HepG2 (cell line): ENCODE measurements around the gene OR1S2. TPM values are rescaled to one million over a fixed set of nuclear protein-coding genes. Genes with fewer than 3 reads are reported as not detected.
A peak's percentile ranks its signal among the peaks of the same experiment; 100 is the strongest.

Experiments used
- ATAC-seq: fragments of 200-7000 bp; cut with Tn5 transposase; 3 replicates; pipeline ENCODE4 v1.9.1; 2020; ENCODE audit warnings: mild to moderate bottlenecking, moderate library complexity
- BruUV-seq: library from RNA; stranded (reverse); fragments of 400-500 nt; replicated peaks from 2 replicates; lab custom pipeline; 2021; lab: Mats Ljungman, UMichigan
- CTCF ChIA-PET: fragments of 300-600 bp; formaldehyde crosslinking; extraction: SDS; loops from one replicate; lab custom pipeline; 2021; ENCODE audit warnings: low total read pairs, inconsistent platforms, low intra/inter-chr PET ratio; lab: Yijun Ruan, JAX
- POLR2A ChIA-PET: fragments of 350-600 bp; sonication (Branson Sonifier 250); formaldehyde crosslinking; loops from one replicate; lab custom pipeline; 2020; ENCODE audit warnings: antibody characterized with exemption, inconsistent platforms; lab: Yijun Ruan, JAX
- DNase-seq: peaks from one replicate; pipeline ENCODE4 v3.0.0-alpha.2; 2015; ENCODE audit warnings: low spot score
- FAIRE-seq: peaks from 3 replicates; lab custom pipeline; 2011; peaks lifted over from hg19 to GRCh38; lab: Jason Lieb, UNC
- H2AFZ ChIP-seq: one replicate; pipeline ENCODE4 v1.6.1; 2011; ENCODE audit warnings: low read length, inconsistent platforms
- H3K27ac ChIP-seq: fragments of 300-600 bp; 3 replicates; pipeline ENCODE4 v1.8.0; 2011; ENCODE audit warnings: mixed run types, mild to moderate bottlenecking, mixed read lengths, low read length, inconsistent platforms; ENCODE audit not compliant: insufficient read depth; ENCODE audit errors: extremely low read length
- H3K27me3 ChIP-seq, 2 experiments: fragments of 200-600 bp in 1 of 2; 2 replicates in 1 of 2; 3 replicates in 1 of 2; pipeline versions ENCODE4 v1.6.0 to v1.8.0; 2011; ENCODE audit warnings: low read length in 2 of 2, mild to moderate bottlenecking in 2 of 2, moderate library complexity in 2 of 2, inconsistent platforms in 1 of 2; ENCODE audit not compliant: insufficient read depth in 2 of 2, control insufficient read depth in 1 of 2
- H3K36me3 ChIP-seq, 2 experiments: fragments of 200-600 bp in 1 of 2; replicated peaks in 1 of 2; 2 replicates in 1 of 2; 3 replicates in 1 of 2; pipeline versions ENCODE4 v1.5.1 to v1.8.0; 2011; ENCODE audit warnings: low read length in 2 of 2, inconsistent platforms in 1 of 2; ENCODE audit not compliant: insufficient read depth in 2 of 2, control insufficient read depth in 1 of 2
- H3K4me1 ChIP-seq: 2 replicates; pipeline ENCODE4 v1.5.1; 2012; ENCODE audit warnings: low read length, inconsistent platforms; ENCODE audit not compliant: insufficient read depth
- H3K4me2 ChIP-seq: 2 replicates; pipeline ENCODE4 v1.6.0; 2011; ENCODE audit warnings: low read depth, low read length, inconsistent platforms
- H3K4me3 ChIP-seq, 3 experiments: fragments of 200-600 bp in 1 of 3; sonication (generic), shearing (Covaris generic) in 1 of 3; replicated peaks in 1 of 3; 2 replicates each; pipeline ENCODE4 v1.5.1; 2011 to 2016; ENCODE audit warnings: low read length in 3 of 3, inconsistent platforms in 2 of 3, low read depth in 2 of 3, mild to moderate bottlenecking in 2 of 3, control low read depth in 1 of 3, mixed read lengths in 1 of 3; ENCODE audit not compliant: insufficient read depth in 1 of 3
- H3K79me2 ChIP-seq: one replicate; pipeline ENCODE4 v1.6.1; 2011; ENCODE audit warnings: low read length, inconsistent platforms; ENCODE audit not compliant: insufficient read depth
- H3K9ac ChIP-seq: 2 replicates; pipeline ENCODE4 v1.6.0; 2011; ENCODE audit warnings: mild to moderate bottlenecking, low read depth, low read length, inconsistent platforms; ENCODE audit not compliant: insufficient read depth
- H3K9me3 ChIP-seq: 2 replicates; pipeline ENCODE4 v1.5.1; 2012; ENCODE audit warnings: mild to moderate bottlenecking, low read length
- H4K20me1 ChIP-seq: 2 replicates; pipeline ENCODE4 v1.6.0; 2011; ENCODE audit warnings: inconsistent platforms, mild to moderate bottlenecking, low read length, moderate library complexity; ENCODE audit not compliant: insufficient read depth
- HNF4A ChIP-seq: sonication (generic); formaldehyde crosslinking; IDR thresholded peaks from 2 replicates; pipeline ENCODE4 v1.4.0; 2020; ENCODE audit warnings: missing genetic modification reagents
- IKZF4 ChIP-seq: sonication (generic); formaldehyde crosslinking; IDR thresholded peaks from 2 replicates; pipeline ENCODE4 v1.5.1; 2020; ENCODE audit warnings: borderline replicate concordance, mild to moderate bottlenecking, low read depth, missing genetic modification reagents; ENCODE audit errors: not compliant biosample characterization
- LCORL ChIP-seq, 2 experiments: fragments of 450-650 bp in 1 of 2; sonication (generic) in 1 of 2; formaldehyde crosslinking in 1 of 2; IDR thresholded peaks; 2 replicates each; pipeline versions ENCODE4 v1.5.0 to v1.6.1; 2017 to 2020; ENCODE audit warnings: antibody characterized with exemption in 1 of 2, missing genetic modification reagents in 1 of 2
- NR1H2 ChIP-seq: sonication (generic); formaldehyde crosslinking; IDR thresholded peaks from 2 replicates; pipeline ENCODE4 v1.8.1; 2022; ENCODE audit warnings: low read depth, missing genetic modification reagents, borderline replicate concordance
- ZFX ChIP-seq: sonication (generic); formaldehyde crosslinking; IDR thresholded peaks from 2 replicates; pipeline ENCODE4 v1.4.0; 2020; ENCODE audit warnings: mild to moderate bottlenecking, low read depth, missing genetic modification reagents, moderate library complexity
- ZNF280D ChIP-seq: sonication (generic); formaldehyde crosslinking; IDR thresholded peaks from 2 replicates; pipeline ENCODE4 v1.5.1; 2020; ENCODE audit warnings: mild to moderate bottlenecking, missing genetic modification reagents
- ZNF768 ChIP-seq: sonication (generic); formaldehyde crosslinking; IDR thresholded peaks from 2 replicates; pipeline ENCODE4 v1.4.0; 2020; ENCODE audit warnings: missing genetic modification reagents
- ZNF772 ChIP-seq: sonication (generic); formaldehyde crosslinking; IDR thresholded peaks from 2 replicates; pipeline ENCODE4 v1.5.0; 2020; ENCODE audit warnings: mild to moderate bottlenecking, missing genetic modification reagents
- ZNF839 ChIP-seq: sonication (generic); formaldehyde crosslinking; IDR thresholded peaks from 2 replicates; pipeline ENCODE4 v1.4.0; 2020; ENCODE audit warnings: missing genetic modification reagents, mild to moderate bottlenecking, borderline replicate concordance
- WGBS: methylation state at CpG from one replicate; pipeline ENCODE4 v1.1.6; 2017; ENCODE audit warnings: low lambda C conversion rate; 5-methylcytosine and 5-hydroxymethylcytosine counted together
- in situ Hi-C: cut with HindIII; loops from 2 replicates; pipeline ENCODE4 v1.10.0; 2017; ENCODE audit warnings: low pct_unique_long_range_greater_than_20kb; ENCODE audit not compliant: extremely low pct_ligation_motif_present
- intact Hi-C: fragments of 100-400 bp; cut with micrococcal nuclease; formaldehyde crosslinking; loops from one replicate; pipeline ENCODE4 v1.10.0; 2022; ENCODE audit not compliant: unreplicated experiment
- polyA plus RNA-seq, 8 experiments: library from polyadenylated mRNA; depleted of rRNA in 3 of 8; stranded (reverse) in 7 of 8; unstranded in 1 of 8; fragments of >200 nt; fragmentation: Illumina TruSeq in 4 of 8; extraction: Trizol in 4 of 8; gene quantifications; 2 replicates each; pipeline versions ENCODE4 v1.2.1 to v1.2.3, GENCODE V29; 2011 to 2016; ENCODE audit warnings: low read depth in 4 of 8, missing spikeins in 1 of 8, mixed read lengths in 1 of 8; ENCODE audit not compliant: insufficient read depth in 1 of 8
- total RNA-seq, 5 experiments: library from RNA; depleted of rRNA; stranded (reverse); fragments of >200 nt; fragmentation: Illumina TruSeq; extraction: Trizol; gene quantifications; 2 replicates each; pipeline ENCODE4 v1.2.3, GENCODE V29; 2016; ENCODE audit warnings: low read depth in 1 of 5
- TF ChIP-seq, protein P1 (sequence below): sonication (generic); formaldehyde crosslinking; IDR thresholded peaks from 2 replicates; pipeline ENCODE4 v1.5.0; 2020; ENCODE audit warnings: mild to moderate bottlenecking, low read depth, missing genetic modification reagents, borderline replicate concordance

OR1S2 gene
- total and polyA plus RNA-seq, 2 of the 13 experiments (the other 11 are each of a cell fraction or from before 2014, with no cell fraction given) = not detected

DNA sequence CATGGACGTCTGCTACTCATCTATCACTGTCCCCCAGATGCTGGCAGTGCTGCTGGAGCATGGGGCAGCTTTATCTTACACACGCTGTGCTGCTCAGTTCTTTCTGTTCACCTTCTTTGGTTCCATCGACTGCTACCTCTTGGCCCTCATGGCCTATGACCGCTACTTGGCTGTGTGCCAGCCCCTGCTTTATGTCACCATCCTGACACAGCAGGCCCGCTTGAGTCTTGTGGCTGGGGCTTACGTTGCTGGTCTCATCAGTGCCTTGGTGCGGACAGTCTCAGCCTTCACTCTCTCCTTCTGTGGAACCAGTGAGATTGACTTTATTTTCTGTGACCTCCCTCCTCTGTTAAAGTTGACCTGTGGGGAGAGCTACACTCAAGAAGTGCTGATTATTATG, 24.3 kb downstream of the OR1S2 start:
- WGBS = 36% methylated on average over 7 of the region's 7 CpGs
- DNase-seq (no peak), ATAC-seq (no peak), FAIRE-seq (no peak)
- H3K4me3 ChIP-seq = no peak overlapping the region
- H3K9me3 ChIP-seq = no peaks in the 10 kb centered on the region
- no peak for TF ChIP-seq ZNF772 (CRISPR knock-in tag)
- no peak for TF ChIP-seq IKZF4 (CRISPR knock-in tag)
- TF ChIP-seq ZNF768 (CRISPR knock-in tag) = no peak
- no peak for TF ChIP-seq ZNF839
- no peak for TF ChIP-seq ZNF280D (CRISPR knock-in tag)
- 0 out of 2 replicates have a peak, but pooled peaks have one; percentile 44 for TF ChIP-seq LCORL (IDR thresholded peaks at IDR 0.05)
- no peak for TF ChIP-seq LCORL (CRISPR knock-in tag; IDR thresholded peaks at IDR 0.05)
- TF ChIP-seq, protein P1, sequence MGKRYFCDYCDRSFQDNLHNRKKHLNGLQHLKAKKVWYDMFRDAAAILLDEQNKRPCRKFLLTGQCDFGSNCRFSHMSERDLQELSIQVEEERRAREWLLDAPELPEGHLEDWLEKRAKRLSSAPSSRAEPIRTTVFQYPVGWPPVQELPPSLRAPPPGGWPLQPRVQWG (CRISPR knock-in tag) = no peak
- no peak for TF ChIP-seq HNF4A (CRISPR knock-in tag)
- 0 out of 2 replicates have a peak, but pooled peaks have one; percentile 21 for TF ChIP-seq ZFX
- no peak for TF ChIP-seq NR1H2 (CRISPR knock-in tag)
- ChIA-PET POLR2A (no interaction called here), CTCF (no interaction called here)
- intact Hi-C loops (no loop called here), in situ Hi-C loops (no loop called here)
- H2AFZ ChIP-seq = no peak overlapping the region
- H3K4me1 ChIP-seq = peaks cover 8% of the 10 kb centered on the region
- no peaks in the 10 kb centered on the region for H3K79me2 ChIP-seq
- no TSS peak for BruUV-seq
- no peak overlapping the region for H3K27ac ChIP-seq
- H3K27me3 ChIP-seq = no peaks in the 10 kb centered on the region
- no peaks in the 10 kb centered on the region for H4K20me1 ChIP-seq
- H3K4me2 ChIP-seq = no peak overlapping the region
- no peak overlapping the region for H3K9ac ChIP-seq
- H3K36me3 ChIP-seq = no peaks in the 10 kb centered on the region
